Right cardiac atrium (tissue), 5 donors: Measurements from ENCODE around the gene TRAPPC14. TPM values are rescaled to one million over a fixed set of nuclear protein-coding genes. Genes with fewer than 3 reads are reported as not detected.
"Not testable (repeated sequence)": the region's sequence is repeated elsewhere in the genome, so short reads cannot be mapped to it uniquely, and the experiment has no call there.

Experiments
- ATAC-seq, 2 donors: fragments of 200-7000 bp; cut with Tn5 transposase; one replicate each; pipeline versions ENCODE4 v1.8.0 to v1.9.1; 2020; ENCODE audit warnings: moderate library complexity in 2 of 2, mild to moderate bottlenecking in 1 of 2
- DNase-seq, 3 donors: peaks; one replicate each; pipeline ENCODE4 v3.0.0-alpha.2; 2020
- H3K27ac ChIP-seq: one replicate; pipeline ENCODE4 v1.5.1; 2013; ENCODE audit warnings: mild to moderate bottlenecking, low read length, control low read depth, moderate library complexity
- H3K27me3 ChIP-seq: one replicate; pipeline ENCODE4 v1.6.1; 2013; ENCODE audit not compliant: control insufficient read depth, insufficient read depth
- H3K4me1 ChIP-seq: one replicate; pipeline ENCODE4 v1.6.1; 2013; ENCODE audit warnings: low read length; ENCODE audit not compliant: control insufficient read depth, insufficient read depth
- H3K4me3 ChIP-seq: one replicate; pipeline ENCODE4 v1.5.1; 2013; ENCODE audit warnings: low read length, control low read depth
- H3K9me3 ChIP-seq: one replicate; pipeline ENCODE4 v1.6.1; 2013; ENCODE audit warnings: low read length; ENCODE audit not compliant: control insufficient read depth
- WGBS: extraction: QIAGEN DNeasy Blood & Tissue Kit; methylation state at CpG from one replicate; pipeline ENCODE4 v1.1.7; 2013; 5-methylcytosine and 5-hydroxymethylcytosine counted together
- intact Hi-C, 4 donors: fragments of 100-400 bp; cut with DNase I; formaldehyde crosslinking; loops; one replicate each; pipeline versions ENCODE4 v1.11.0 to v1.14.0; 2022 to 2023
- polyA plus RNA-seq: library from polyadenylated mRNA; stranded (reverse); fragments of 200-250 nt; gene quantifications from one replicate; pipeline ENCODE4 v1.2.3, GENCODE V29; 2013
- total RNA-seq, 4 donors: library from RNA; stranded (reverse); fragmentation: NEBNext Ultra II Directional; extraction: Animal tissue kit (Norgen Biotek cat#: 25700); gene quantifications; one replicate each; pipeline ENCODE4 v1.2.1, GENCODE V29; 2021
- donor health status: healthy with polysubstance abuse.
- donor health status: DM: no; HTN: yes; CAD: no.
- donor health status: DM: no; HTN: no; CAD: no.
- donor health status: DM: no; HTN: yes; CAD: no; lungs with severe emphysema.
- donor health status: DM: yes; HTN: yes; CAD: no.

The TRAPPC14 gene
- total and polyA plus RNA-seq, 5 donors = 7.2 to 11.5 (median 9.5) TPM

DNA sequence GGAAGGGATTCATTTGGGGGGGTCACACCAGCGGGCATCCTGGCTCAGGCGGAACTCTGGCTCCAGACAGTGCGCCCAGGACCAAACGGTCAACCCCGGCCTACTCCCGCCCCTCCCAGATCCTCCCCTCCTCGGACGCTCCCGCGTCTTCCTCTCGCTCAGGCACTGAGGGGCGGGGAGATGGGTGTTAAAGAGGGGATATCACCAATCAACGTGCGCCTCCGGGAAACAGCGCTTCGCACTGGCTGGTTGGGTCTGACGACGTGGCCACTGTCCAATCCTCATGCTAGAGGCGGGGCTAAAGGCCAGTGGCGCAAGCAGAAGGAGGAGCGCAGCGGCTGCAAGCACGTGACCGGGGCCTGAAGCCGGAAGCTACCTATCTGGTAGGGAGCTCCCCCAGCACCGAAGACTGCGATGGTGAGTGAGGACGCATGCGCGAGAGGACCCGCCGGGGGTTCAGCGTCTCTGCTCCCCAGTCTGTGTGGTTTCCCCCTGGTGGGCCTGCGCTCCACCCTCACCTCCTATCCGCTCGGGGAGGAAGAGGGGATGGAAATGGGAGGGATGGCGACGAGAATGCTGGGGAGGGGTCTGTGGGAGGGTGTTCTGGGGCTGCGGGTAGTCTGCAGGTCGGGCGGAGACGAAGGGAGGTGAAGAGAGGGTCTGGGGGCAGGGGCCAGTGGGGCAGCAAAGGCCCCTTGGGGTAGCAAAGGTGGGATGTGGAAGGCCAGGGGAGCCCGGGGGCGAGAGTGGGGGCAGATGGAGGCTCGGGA lies 9.8 kb downstream of the TRAPPC14 start, which contains the start of gene LAMTOR4:
Gene LAMTOR4 (plus strand): TSS at position 360 of the 770 bp plus-strand sequence. CDS start 55 bp downstream, at position 415.
- intact Hi-C loops = no loop called here
- H3K4me1 ChIP-seq = no peaks in the 10 kb centered on the region
- no peaks in the 10 kb centered on the region for H3K9me3 ChIP-seq
- DNase-seq (peak; percentile 99), ATAC-seq (peak; percentile 99 to 100)
- no peaks in the 10 kb centered on the region for H3K27me3 ChIP-seq
- peak within 1 kb of the TSS; percentile 79 for H3K4me3 ChIP-seq
- peak within 1 kb of the TSS; percentile 75 for H3K27ac ChIP-seq
- WGBS = under 1% methylated on average over 46 of the region's 46 CpGs

DNA sequence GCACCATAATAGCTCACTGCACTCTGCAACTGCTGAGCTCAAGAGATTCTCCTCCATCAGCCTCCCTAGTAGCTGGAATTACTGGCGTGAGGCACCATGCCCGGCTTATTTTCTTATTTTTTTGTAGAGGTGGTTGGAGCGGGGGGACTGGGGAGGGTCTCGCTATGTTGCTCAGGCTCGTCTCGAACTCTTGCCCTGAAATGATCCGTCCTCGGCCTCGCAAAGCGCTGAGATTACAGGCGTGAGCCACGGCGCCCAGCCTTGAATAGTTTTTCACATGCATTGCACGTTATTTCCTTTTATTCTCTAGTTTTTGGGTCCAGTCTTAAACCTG lies 10.3 kb downstream of the TRAPPC14 start:
- Histone ChIP-seq H3K27me3 (no peaks in the 10 kb centered on the region), H3K4me1 (no peaks in the 10 kb centered on the region), H3K4me3 (peak overlapping the region; percentile 46), H3K27ac (peak overlapping the region; percentile 44), H3K9me3 (no peaks in the 10 kb centered on the region)
- 12% methylated on average over 14 of the region's 14 CpGs for WGBS
- ATAC-seq = no peak
- no peak for DNase-seq
- intact Hi-C loops = no loop called here

DNA sequence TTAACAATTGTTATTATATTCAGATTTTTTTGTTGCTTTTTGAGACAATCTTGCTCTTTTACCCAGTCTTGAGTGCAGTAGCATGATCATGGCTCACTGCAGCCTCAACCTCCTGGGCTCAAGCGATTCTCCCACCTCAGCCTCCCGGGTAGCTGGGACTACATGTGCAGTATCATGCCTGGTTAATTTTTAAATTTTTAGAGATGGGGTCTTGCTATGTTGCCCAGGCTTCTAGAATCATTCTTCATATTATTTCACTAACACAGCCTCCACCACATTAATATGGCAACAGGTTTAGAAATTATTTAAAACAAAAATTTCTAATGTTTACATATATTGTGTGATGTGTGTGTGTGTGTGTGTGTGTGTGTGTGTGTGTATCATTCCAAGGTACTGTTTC lies 11.2 kb downstream of the TRAPPC14 start:
- H3K4me3 ChIP-seq = no peak overlapping the region

DNA sequence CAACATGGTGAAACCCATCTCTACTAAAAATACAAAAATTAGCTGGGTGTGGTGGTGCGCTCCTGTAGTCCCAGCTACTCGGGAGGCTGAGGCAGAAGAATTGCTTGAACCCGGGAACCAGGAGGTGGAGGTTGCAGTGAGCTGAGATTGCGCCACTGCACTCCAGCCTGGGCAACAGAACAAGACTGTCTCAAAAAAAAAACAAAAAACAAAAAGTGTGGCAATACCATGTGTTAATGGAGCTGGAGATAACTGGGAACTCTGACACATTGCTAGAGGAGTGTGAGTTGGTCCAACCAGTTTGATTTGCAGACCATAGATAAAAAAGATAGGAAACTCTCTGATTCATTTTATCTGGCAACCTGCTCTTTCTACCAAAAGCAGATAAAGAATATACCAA lies 12.2 kb downstream of the TRAPPC14 start:
- H3K4me1 ChIP-seq, H3K4me3 ChIP-seq, DNase-seq, H3K27ac ChIP-seq, H3K27me3 ChIP-seq, H3K9me3 ChIP-seq, ATAC-seq, intact Hi-C loops: not testable (repeated sequence)
- WGBS = 91% methylated on average over 4 of the region's 4 CpGs

More for the DNA sequence above, 11.2 kb downstream of the TRAPPC14 start:
- intact Hi-C loops = no loop called here
- no peak for DNase-seq
- no peak for ATAC-seq
- no peaks in the 10 kb centered on the region for H3K27me3 ChIP-seq
- no peak overlapping the region for H3K27ac ChIP-seq
- WGBS = 98% methylated on average over 2 of the region's 2 CpGs
- no peaks in the 10 kb centered on the region for H3K4me1 ChIP-seq
- no peaks in the 10 kb centered on the region for H3K9me3 ChIP-seq

DNA sequence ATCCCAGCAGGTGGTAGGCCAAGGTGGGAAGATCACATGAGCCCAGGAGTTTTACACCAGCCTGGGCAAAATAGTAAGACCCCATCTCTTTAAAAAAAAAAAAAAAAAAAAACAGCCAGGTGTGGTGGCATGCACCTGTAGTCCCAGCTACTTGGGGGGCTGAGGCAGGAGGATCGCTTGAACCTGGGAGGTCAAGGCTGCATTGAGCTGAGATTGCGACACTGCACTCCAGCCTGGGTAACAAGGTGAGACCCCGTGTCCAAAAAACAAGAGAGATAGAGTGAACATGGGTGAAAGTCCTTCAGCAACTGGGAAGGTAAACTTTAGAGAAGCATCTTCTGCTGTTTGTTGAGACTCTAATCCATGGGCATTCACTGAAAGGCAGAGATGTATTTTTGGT lies 16.1 kb downstream of the TRAPPC14 start:
- no peak overlapping the region for H3K27ac ChIP-seq
- ATAC-seq = no peak
- 92% methylated on average over 3 of the region's 3 CpGs for WGBS
- no peaks in the 10 kb centered on the region for H3K9me3 ChIP-seq
- intact Hi-C loops = no loop called here
- no peak overlapping the region for H3K4me3 ChIP-seq
- H3K4me1 ChIP-seq = no peaks in the 10 kb centered on the region
- no peak for DNase-seq
- H3K27me3 ChIP-seq = no peaks in the 10 kb centered on the region

DNA sequence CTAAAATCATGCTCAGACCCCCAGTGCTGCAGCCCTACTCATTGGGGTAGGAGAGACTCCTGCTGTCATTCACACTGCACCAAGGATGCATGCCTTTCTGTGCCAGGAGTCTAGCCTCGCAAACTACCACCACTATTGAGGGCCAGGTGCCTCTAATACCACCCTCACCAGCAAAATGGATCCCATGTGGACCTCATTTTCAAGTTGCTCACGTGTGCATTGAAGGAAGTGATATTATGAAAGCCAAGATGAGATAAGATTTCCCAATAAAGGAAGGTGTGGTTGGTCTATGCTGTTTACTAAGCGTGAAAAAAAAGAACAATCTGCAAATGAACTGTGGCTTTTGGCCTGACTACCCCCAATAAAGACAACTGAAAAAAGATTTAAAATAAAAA lies 17.0 kb downstream of the TRAPPC14 start:
- intact Hi-C loops = no loop called here

DNA sequence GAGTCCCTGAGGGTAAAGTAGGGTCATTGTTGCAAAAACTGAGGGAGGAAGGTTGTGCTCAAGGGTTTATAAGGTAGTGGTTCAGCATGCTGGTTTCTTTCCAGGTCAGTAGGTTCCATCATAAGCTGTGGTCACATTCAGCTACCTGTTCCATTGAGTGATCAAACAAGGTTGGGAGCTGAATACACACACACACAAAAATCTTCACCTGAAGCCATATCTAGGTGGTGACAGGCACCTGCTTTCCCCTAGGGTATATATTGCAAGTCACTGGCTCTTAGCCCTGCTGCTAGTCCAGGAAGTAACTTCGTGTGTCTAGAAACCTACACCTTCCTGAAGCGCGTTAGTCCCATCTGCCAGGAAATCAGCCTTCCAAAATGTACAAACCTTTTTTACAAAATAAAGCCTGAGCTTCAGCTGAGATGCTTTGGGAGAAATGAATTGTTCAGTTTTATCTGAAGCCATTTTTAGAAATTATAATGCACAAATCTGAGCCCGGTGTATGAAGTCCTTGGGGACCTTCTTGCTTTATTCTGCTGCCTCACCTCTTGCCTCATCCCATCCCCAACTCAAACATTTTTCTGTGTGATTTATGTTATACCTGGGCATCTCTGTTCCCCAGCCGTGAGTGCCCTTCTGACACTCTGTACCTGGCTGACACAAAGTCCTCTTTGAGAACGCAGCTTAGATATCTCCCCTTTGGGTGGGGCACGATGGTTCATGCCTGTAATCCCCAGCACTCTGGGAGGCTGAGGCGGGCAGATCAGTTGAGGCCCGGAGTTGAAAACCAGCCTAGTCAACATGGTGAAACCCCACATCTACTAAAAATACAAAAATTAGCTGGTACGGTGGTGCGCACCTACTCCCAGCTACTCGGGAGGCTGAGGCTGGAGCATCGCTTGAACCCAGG lies 20.4 kb downstream of the TRAPPC14 start:
- H3K4me3 ChIP-seq = no peak overlapping the region
- no peaks in the 10 kb centered on the region for H3K27me3 ChIP-seq
- 78% methylated on average over 13 of the region's 13 CpGs for WGBS
- intact Hi-C loops = loop anchor here in 1 of 4 donors (5.0 kb wide), 1 partner anchor 74 kb away; no protein-coding TSS in a partner anchor
- DNase-seq = no peak
- no peaks in the 10 kb centered on the region for H3K4me1 ChIP-seq
- no peak overlapping the region for H3K27ac ChIP-seq
- ATAC-seq = no peak
- H3K9me3 ChIP-seq = no peaks in the 10 kb centered on the region

More for the DNA sequence above, 17.0 kb downstream of the TRAPPC14 start:
- H3K4me1 ChIP-seq = no peaks in the 10 kb centered on the region
- H3K27me3 ChIP-seq = no peaks in the 10 kb centered on the region
- H3K27ac ChIP-seq = no peak overlapping the region
- no peak overlapping the region for H3K4me3 ChIP-seq
- no peak for DNase-seq
- ATAC-seq = no peak
- no peaks in the 10 kb centered on the region for H3K9me3 ChIP-seq
- 62% methylated on average over 3 of the region's 3 CpGs for whole genome bisulfite sequencing

DNA sequence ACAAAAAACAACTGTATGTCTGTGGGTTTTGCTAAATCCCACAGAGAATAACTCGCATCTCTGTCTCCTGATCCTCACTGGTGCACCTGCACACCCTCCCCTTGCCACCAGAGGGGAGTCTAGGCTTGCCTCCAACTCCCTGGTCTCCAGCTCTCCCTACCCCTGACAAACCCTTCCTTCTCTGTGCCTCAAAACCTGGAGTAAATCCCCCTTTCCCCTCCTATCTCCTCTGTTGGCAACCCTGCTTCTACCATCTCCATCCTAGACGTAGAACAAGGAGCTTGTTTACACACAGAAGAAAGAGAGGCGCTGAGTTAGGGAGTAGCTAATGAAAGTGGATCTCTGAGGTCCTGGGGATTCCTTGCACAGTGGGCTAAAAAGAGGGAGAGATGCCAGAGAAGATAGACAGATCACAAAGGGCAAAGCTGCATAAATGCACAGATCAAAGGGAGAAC lies 25.8 kb downstream of the TRAPPC14 start:
- no peaks in the 10 kb centered on the region for H3K4me1 ChIP-seq
- H3K9me3 ChIP-seq = no peaks in the 10 kb centered on the region
- no peak overlapping the region for H3K27ac ChIP-seq
- WGBS = 20% methylated on average over 3 of the region's 3 CpGs
- H3K27me3 ChIP-seq = no peaks in the 10 kb centered on the region
- peak; percentile 65 to 81 for ATAC-seq
- DNase-seq = peak in 2 of 3 donors; percentile 49 to 78
- no peak overlapping the region for H3K4me3 ChIP-seq
- intact Hi-C loops = loop anchor here in 1 of 4 donors (5.0 kb wide), 1 partner anchor 85 kb away; the partner anchor contains the start of gene PVRIG

DNA sequence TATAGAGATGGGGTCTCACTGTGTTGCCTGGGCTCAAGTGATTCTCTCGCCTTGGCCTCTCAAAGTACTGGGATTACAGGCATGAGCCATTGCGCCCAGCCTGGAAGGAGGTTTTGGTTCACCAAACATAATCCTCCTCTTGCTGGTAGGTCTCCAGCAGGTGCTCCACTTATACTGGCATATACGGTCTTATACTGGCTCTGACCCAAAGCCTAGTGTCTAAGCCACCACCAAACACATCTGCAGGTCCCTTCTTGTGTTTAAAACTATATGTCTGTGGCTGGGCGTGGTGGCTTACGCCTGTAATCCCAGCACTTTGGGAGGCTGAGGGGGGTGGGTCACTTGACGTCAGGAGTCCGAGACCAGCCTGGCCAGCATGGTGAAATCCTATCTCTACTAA lies 26.4 kb downstream of the TRAPPC14 start:
- no peaks in the 10 kb centered on the region for H3K9me3 ChIP-seq
- no peak overlapping the region for H3K4me3 ChIP-seq
- 62% methylated on average over 7 of the region's 7 CpGs for WGBS
- ATAC-seq = no peak
- no peaks in the 10 kb centered on the region for H3K27me3 ChIP-seq
- H3K4me1 ChIP-seq = no peaks in the 10 kb centered on the region
- intact Hi-C loops = loop anchor here in 1 of 4 donors (5.0 kb wide), 1 partner anchor 85 kb away; the partner anchor contains the start of gene PVRIG
- H3K27ac ChIP-seq = no peak overlapping the region
- DNase-seq = peak in 1 of 3 donors; percentile 43

DNA sequence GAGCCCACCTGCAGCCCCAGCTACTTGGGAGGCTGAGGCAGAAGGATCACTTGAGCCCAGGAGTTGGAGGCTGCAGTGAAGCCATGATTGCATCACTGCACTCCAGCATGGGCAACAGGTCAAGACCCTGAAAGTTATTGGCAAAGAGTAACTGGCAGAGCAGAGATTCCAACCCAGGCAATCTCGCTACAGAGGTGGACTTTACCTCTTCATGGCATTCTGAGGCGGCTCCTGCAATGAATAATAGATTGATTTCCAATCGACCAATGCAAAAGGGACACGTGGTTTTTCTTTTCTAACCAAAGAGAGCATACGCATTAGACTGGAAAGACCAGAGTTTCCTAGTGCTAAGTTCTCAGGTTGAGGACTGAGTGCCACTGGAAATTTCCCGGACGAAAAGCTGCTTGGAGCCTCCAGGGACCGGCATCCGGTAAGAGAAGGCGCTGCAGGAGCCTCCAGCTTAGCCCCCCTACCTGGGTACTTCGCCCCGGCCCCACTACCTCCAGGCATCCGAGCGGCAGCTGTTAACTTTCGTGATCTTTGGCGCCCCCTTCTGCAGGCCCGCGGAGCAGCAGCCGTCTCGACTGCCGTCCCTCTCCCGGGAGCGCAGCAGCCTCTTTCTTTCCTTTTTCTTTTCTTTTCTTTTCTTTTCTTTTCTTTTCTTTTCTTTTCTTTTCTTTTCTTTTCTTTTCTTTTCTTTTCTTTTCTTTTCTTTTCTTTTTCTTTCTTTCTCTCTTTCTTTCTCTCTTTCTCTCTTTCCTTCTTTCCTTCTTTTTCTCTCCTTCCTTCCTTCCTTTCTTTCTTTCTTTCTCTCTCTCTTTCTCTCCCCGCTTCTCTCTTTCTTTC lies 27.7 kb downstream of the TRAPPC14 start:
- Histone ChIP-seq H3K27ac (no peak overlapping the region), H3K9me3 (no peaks in the 10 kb centered on the region), H3K27me3 (no peaks in the 10 kb centered on the region), H3K4me3 (no peak overlapping the region), H3K4me1 (no peaks in the 10 kb centered on the region)
- 12% methylated on average over 24 of the region's 24 CpGs for WGBS
- ATAC-seq (no peak), DNase-seq (peak; percentile 74 to 92 (median 89))
- intact Hi-C loops = loop anchor here in 1 of 4 donors (5.0 kb wide), 1 partner anchor 86 kb away; the partner anchor contains the start of gene PVRIG
